DMS53 (cell line): ENCODE results near the gene TRHDE.

Experiments
- DNase-seq: peaks from one replicate; lab custom pipeline; 2025; lab: John Stamatoyannopoulos, UW

TRHDE gene

GRCh38 chr12:72323881-72324280 is 51.7 kb downstream of the TRHDE start:
- DNase-seq, result no peak

- no peak for DNase-seq
These were observed 58.1 kb downstream of the TRHDE start for GRCh38 chr12:72330301-72330700.

- no peak for DNase-seq
These were observed 58.6 kb downstream of the TRHDE start for GRCh38 chr12:72330784-72331183.

- no peak for DNase-seq
These were observed 65.2 kb downstream of the TRHDE start for GRCh38 chr12:72337382-72337781.

GRCh38 chr12:72337946-72338345 is 65.8 kb downstream of the TRHDE start:
- no peak for DNase-seq

- DNase-seq, result peak; percentile 80
These were observed 66.3 kb downstream of the TRHDE start for GRCh38 chr12:72338437-72338836.

- DNase-seq, result peak; percentile 93
These were observed 74.3 kb downstream of the TRHDE start for GRCh38 chr12:72346363-72346944.

- no peak for DNase-seq
These were observed 77.3 kb downstream of the TRHDE start for GRCh38 chr12:72349491-72349890.

- no peak for DNase-seq
These were observed 87.2 kb downstream of the TRHDE start for GRCh38 chr12:72359416-72359815.

GRCh38 chr12:72365151-72365550 is 93.0 kb downstream of the TRHDE start:
- no peak for DNase-seq

- DNase-seq, result no peak
These were observed 94.1 kb downstream of the TRHDE start for GRCh38 chr12:72366255-72366654.

GRCh38 chr12:72368298-72368697 is 96.1 kb downstream of the TRHDE start:
- peak; percentile 54 for DNase-seq

- DNase-seq, result peak; percentile 88
These were observed 96.7 kb downstream of the TRHDE start for GRCh38 chr12:72368719-72369422.

GRCh38 chr12:72369423-72369959 is 97.3 kb downstream of the TRHDE start:
- no peak for DNase-seq

- DNase-seq, result no peak
These were observed 108.3 kb downstream of the TRHDE start for GRCh38 chr12:72380441-72380840.

GRCh38 chr12:72388322-72388721 is 116.2 kb downstream of the TRHDE start:
- peak; percentile 12 for DNase-seq

GRCh38 chr12:72390146-72390545 is 118.0 kb downstream of the TRHDE start:
- DNase-seq, result no peak

- no peak for DNase-seq
These were observed 133.9 kb downstream of the TRHDE start for GRCh38 chr12:72406111-72406510.

GRCh38 chr12:72432037-72432604 is 160.0 kb downstream of the TRHDE start:
- peak; percentile 51 for DNase-seq

- no peak for DNase-seq
These were observed 161.1 kb downstream of the TRHDE start for GRCh38 chr12:72433298-72433697.

GRCh38 chr12:72434999-72435398 is 162.8 kb downstream of the TRHDE start:
- DNase-seq, result no peak

GRCh38 chr12:72442217-72442616 is 170.0 kb downstream of the TRHDE start:
- no peak for DNase-seq

- DNase-seq, result no peak
These were observed 172.0 kb downstream of the TRHDE start for GRCh38 chr12:72444125-72444524.
